K562 (cell line): ENCODE results near the gene PCOLCE2. TPM values are rescaled to one million over a fixed set of nuclear protein-coding genes. Genes with fewer than 3 reads are reported as not detected.
A peak's percentile ranks its signal among the peaks of the same experiment; 100 is the strongest.

ENCODE experiments used
- ARID2 ChIP-seq: fragments of 450-650 bp; IDR thresholded peaks from 2 replicates; pipeline ENCODE4 v1.6.1; 2017; ENCODE audit warnings: antibody characterized with exemption, mild to moderate bottlenecking
- CLOCK ChIP-seq: fragments of 250-450 bp; sonication (Bioruptor Pico); IDR thresholded peaks from 2 replicates; pipeline ENCODE4 v1.4.0; 2020; ENCODE audit warnings: mild to moderate bottlenecking, moderate library complexity, borderline replicate concordance
- CTBP1 ChIP-seq: fragments of 450-650 bp; IDR thresholded peaks from 2 replicates; pipeline ENCODE4 v1.6.1; 2016; ENCODE audit warnings: borderline replicate concordance
- EP300 ChIP-seq: IDR thresholded peaks from 2 replicates; pipeline ENCODE4 v1.6.1; 2012; ENCODE audit warnings: low read length, improper control_type of control experiment
- HNRNPK ChIP-seq: fragments of 200-400 bp; formaldehyde crosslinking; IDR thresholded peaks from one replicate; pipeline ENCODE4 v1.6.1; 2018; ENCODE audit warnings: mild to moderate bottlenecking, low read depth, low read length; ENCODE audit not compliant: poor library complexity, severe bottlenecking
- KDM1A ChIP-seq, 2 experiments: fragments of 450-650 bp; IDR thresholded peaks; 2 replicates each; pipeline ENCODE4 v1.6.1; 2016; ENCODE audit warnings: mild to moderate bottlenecking in 2 of 2
- MNT ChIP-seq, 2 experiments: fragments of 450-650 bp; conservative IDR thresholded peaks; 2 replicates each; pipeline ENCODE4 v1.6.1; 2017; ENCODE audit warnings: mild to moderate bottlenecking in 2 of 2, moderate library complexity in 2 of 2
- NBN ChIP-seq: fragments of 450-650 bp; IDR thresholded peaks from 2 replicates; pipeline ENCODE4 v1.6.1; 2016; ENCODE audit warnings: low read depth, mild to moderate bottlenecking
- POU5F1 ChIP-seq: fragments of 150-350 bp; IDR thresholded peaks from 2 replicates; pipeline ENCODE4 v1.6.1; 2014; ENCODE audit warnings: borderline replicate concordance, low read length, low read depth, mild to moderate bottlenecking; ENCODE audit not compliant: partially characterized antibody
- PTBP1 ChIP-seq: fragments of 200-400 bp; formaldehyde crosslinking; IDR thresholded peaks from 2 replicates; pipeline ENCODE4 v1.6.1; 2017; ENCODE audit warnings: low read depth, low read length
- PTTG1 ChIP-seq: fragments of 450-650 bp; IDR thresholded peaks from 2 replicates; pipeline ENCODE4 v1.6.1; 2016; ENCODE audit warnings: low read depth, mild to moderate bottlenecking, missing genetic modification characterization, missing compliant biosample characterization
- ZNF133 ChIP-seq: fragments of 250-450 bp; sonication (Bioruptor Pico); IDR thresholded peaks from 2 replicates; pipeline ENCODE4 v1.4.0; 2020; ENCODE audit warnings: mild to moderate bottlenecking
- ZNF444 ChIP-seq: fragments of 250-450 bp; sonication (Bioruptor Pico); IDR thresholded peaks from 2 replicates; pipeline ENCODE4 v1.4.0; 2020; ENCODE audit warnings: mild to moderate bottlenecking, moderate library complexity
- polyA plus RNA-seq, 8 experiments: library from polyadenylated mRNA; depleted of rRNA in 4 of 8; stranded (reverse) in 5 of 8; unstranded in 3 of 8; fragments of >200 nt; fragmentation: Nextera tagmentation in 2 of 8; fragmentation: Illumina TruSeq in 1 of 8; extraction: Ambion mirVana in 2 of 8; extraction: Trizol in 1 of 8; gene quantifications; 2 replicates each; pipeline versions ENCODE4 v1.2.1 to v1.2.3, GENCODE V29; 2011 to 2014; ENCODE audit warnings: inconsistent platforms in 1 of 8, missing spikeins in 1 of 8
- total RNA-seq, 7 experiments: library from RNA; depleted of rRNA in 6 of 7; stranded (reverse); fragments of >200 nt in 6 of 7; fragmentation: Illumina TruSeq in 2 of 7; extraction: Trizol in 2 of 7; gene quantifications; 2 replicates each; pipeline versions ENCODE4 v1.2.1 to v1.2.3, GENCODE V29; 2011 to 2021; ENCODE audit warnings: low replicate concordance in 1 of 7
- TF ChIP-seq, protein P1 (sequence below): fragments of 450-650 bp; IDR thresholded peaks from 2 replicates; pipeline ENCODE4 v1.6.1; 2016; ENCODE audit warnings: mild to moderate bottlenecking
- TF ChIP-seq, protein P2 (sequence below), 2 experiments: IDR thresholded peaks; 2 replicates each; pipeline ENCODE4 v1.6.1; 2011; ENCODE audit warnings: borderline replicate concordance in 1 of 2, control low read depth in 1 of 2, low read depth in 1 of 2, low read length in 1 of 2, mild to moderate bottlenecking in 1 of 2, mixed read lengths in 1 of 2, moderate library complexity in 1 of 2; ENCODE audit not compliant: insufficient read depth in 1 of 2, insufficient read length in 1 of 2, poor library complexity in 1 of 2, severe bottlenecking in 1 of 2; ENCODE audit errors: extremely low read depth in 1 of 2
- TF ChIP-seq, protein P3 (sequence below): sonication (generic); formaldehyde crosslinking; IDR thresholded peaks from 2 replicates; pipeline ENCODE4 v1.8.0; 2022; ENCODE audit warnings: missing genetic modification reagents, mild to moderate bottlenecking, borderline replicate concordance

PCOLCE2 gene
- total and polyA plus RNA-seq, 9 of the 15 experiments (the other 6 are each of a cell fraction or from before 2014, with no cell fraction given): 0.18 to 1.2 (median 0.65) TPM

DNA sequence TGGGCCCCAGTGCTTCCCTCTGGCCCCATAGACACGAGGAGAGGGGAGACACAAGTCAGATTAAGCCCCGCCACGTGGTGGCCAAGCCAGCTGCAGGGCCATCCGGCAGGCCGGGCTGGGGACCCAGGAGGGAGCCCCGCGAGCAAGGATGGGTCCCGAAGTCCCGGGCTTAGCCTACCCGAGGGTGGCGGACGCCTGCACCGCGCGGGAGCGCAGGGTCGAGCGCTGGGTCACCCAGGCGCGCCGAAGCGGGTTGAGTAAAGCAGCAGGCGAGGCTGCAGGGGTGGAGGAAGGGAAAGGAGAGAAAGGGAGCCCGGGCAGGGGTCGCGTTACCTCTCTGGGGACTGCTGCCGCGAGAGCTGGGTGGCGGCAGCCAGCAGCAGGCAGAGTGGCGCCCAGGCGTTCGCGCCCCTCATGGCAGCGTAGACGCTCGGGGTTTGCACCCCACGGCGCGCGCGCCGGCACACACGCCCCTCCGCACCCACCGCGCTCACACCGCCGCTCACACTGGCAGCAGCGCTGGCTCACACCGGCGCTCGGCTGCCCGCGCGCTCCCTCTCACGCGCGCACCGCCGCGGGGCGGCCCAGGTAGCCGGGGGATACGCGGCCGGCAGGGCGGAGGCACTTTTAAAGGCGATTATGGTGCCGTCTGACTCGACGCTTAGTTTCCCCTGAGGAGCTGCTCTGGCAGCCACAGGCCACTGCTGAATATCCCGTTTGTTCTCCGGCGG lies at the start of gene PCOLCE2 (continued):
- TF ChIP-seq CLOCK (no peak), HNRNPK (no peak), MNT (conservative IDR thresholded peaks at IDR 0.05) (peak; percentile 34 to 55; a peak in 2 of 4 replicates), CTBP1 (peak; percentile 18; the same call in 1 of the 2 replicates), ZNF133 (CRISPR knock-in tag) (no peak), EP300 (no peak), PTTG1 (no peak), ZNF444 (CRISPR knock-in tag) (no peak), PTBP1 (no peak), POU5F1 (no peak), NBN (no peak), KDM1A (IDR thresholded peaks at IDR 0.05) (no peak), ARID2 (no peak)
- TF ChIP-seq, protein P1, sequence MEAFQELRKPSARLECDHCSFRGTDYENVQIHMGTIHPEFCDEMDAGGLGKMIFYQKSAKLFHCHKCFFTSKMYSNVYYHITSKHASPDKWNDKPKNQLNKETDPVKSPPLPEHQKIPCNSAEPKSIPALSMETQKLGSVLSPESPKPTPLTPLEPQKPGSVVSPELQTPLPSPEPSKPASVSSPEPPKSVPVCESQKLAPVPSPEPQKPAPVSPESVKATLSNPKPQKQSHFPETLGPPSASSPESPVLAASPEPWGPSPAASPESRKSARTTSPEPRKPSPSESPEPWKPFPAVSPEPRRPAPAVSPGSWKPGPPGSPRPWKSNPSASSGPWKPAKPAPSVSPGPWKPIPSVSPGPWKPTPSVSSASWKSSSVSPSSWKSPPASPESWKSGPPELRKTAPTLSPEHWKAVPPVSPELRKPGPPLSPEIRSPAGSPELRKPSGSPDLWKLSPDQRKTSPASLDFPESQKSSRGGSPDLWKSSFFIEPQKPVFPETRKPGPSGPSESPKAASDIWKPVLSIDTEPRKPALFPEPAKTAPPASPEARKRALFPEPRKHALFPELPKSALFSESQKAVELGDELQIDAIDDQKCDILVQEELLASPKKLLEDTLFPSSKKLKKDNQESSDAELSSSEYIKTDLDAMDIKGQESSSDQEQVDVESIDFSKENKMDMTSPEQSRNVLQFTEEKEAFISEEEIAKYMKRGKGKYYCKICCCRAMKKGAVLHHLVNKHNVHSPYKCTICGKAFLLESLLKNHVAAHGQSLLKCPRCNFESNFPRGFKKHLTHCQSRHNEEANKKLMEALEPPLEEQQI: no peak
- TF ChIP-seq, protein P2, sequence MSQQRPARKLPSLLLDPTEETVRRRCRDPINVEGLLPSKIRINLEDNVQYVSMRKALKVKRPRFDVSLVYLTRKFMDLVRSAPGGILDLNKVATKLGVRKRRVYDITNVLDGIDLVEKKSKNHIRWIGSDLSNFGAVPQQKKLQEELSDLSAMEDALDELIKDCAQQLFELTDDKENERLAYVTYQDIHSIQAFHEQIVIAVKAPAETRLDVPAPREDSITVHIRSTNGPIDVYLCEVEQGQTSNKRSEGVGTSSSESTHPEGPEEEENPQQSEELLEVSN (IDR thresholded peaks at IDR 0.05; ENCODE audit: borderline replicate concordance in 1 of 2, extremely low read depth in 1 of 2, insufficient read depth in 1 of 2, insufficient read length in 1 of 2, low read depth in 1 of 2, low read length in 1 of 2, poor library complexity in 1 of 2, severe bottlenecking in 1 of 2): peak in 1 of 2 experiments; percentile 49
- TF ChIP-seq, protein P3, sequence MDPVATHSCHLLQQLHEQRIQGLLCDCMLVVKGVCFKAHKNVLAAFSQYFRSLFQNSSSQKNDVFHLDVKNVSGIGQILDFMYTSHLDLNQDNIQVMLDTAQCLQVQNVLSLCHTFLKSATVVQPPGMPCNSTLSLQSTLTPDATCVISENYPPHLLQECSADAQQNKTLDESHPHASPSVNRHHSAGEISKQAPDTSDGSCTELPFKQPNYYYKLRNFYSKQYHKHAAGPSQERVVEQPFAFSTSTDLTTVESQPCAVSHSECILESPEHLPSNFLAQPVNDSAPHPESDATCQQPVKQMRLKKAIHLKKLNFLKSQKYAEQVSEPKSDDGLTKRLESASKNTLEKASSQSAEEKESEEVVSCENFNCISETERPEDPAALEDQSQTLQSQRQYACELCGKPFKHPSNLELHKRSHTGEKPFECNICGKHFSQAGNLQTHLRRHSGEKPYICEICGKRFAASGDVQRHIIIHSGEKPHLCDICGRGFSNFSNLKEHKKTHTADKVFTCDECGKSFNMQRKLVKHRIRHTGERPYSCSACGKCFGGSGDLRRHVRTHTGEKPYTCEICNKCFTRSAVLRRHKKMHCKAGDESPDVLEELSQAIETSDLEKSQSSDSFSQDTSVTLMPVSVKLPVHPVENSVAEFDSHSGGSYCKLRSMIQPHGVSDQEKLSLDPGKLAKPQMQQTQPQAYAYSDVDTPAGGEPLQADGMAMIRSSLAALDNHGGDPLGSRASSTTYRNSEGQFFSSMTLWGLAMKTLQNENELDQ (CRISPR knock-in tag): no peak
